ENCODE results near the gene B4GALNT3. TPM values are rescaled to one million over a fixed set of nuclear protein-coding genes. Genes with fewer than 3 reads are reported as not detected.

B4GALNT3 gene
- total and polyA plus RNA-seq, 12 donors: 14.1 to 58.7 (median 36.5) TPM

- intact Hi-C loops (cut with DNase I): no loop called here
- 76 to 86% methylated on average over 6 of the region's 6 CpGs for WGBS, 2 donors
- no peaks in the 10 kb centered on the region for H3K27me3 ChIP-seq
- peaks cover 0 to 14% (median 0%) of the 10 kb centered on the region in 11 donors for H3K9me3 ChIP-seq
- ATAC-seq: peak in 1 of 8 donors; percentile 32
- H3K4me1 ChIP-seq: peaks cover 0 to 8% (median 3%) of the 10 kb centered on the region in 9 donors
- H3K27ac ChIP-seq: no peak overlapping the region
- TF ChIP-seq CTCF (IDR thresholded peaks at IDR 0.05): no peak
- H3K4me3 ChIP-seq: no peak overlapping the region
- no peaks in the 10 kb centered on the region for H3K36me3 ChIP-seq
- no peak for DNase-seq
Observed at GRCh38 chr12:530308-530707, 70.6 kb downstream of the B4GALNT3 start.

GRCh38 chr12:530821-531220 is 71.1 kb downstream of the B4GALNT3 start:
- Histone ChIP-seq H3K9me3 (peaks cover 0 to 14% (median 0%) of the 10 kb centered on the region in 11 donors), H3K4me3 (no peak overlapping the region), H3K36me3 (no peaks in the 10 kb centered on the region), H3K27ac (no peak overlapping the region), H3K27me3 (no peaks in the 10 kb centered on the region), H3K4me1 (peaks cover 0 to 8% (median 3%) of the 10 kb centered on the region in 9 donors)
- no peak for DNase-seq
- WGBS, 2 donors: 68 to 83% methylated on average over 6 of the region's 6 CpGs
- ATAC-seq: no peak
- intact Hi-C loops (cut with DNase I): no loop called here
- no peak for TF ChIP-seq CTCF (IDR thresholded peaks at IDR 0.05)

GRCh38 chr12:531951-532585 is 72.3 kb downstream of the B4GALNT3 start:
- DNase-seq (no peak), ATAC-seq (no peak)
- TF ChIP-seq CTCF (IDR thresholded peaks at IDR 0.05): no peak
- 74 to 80% methylated on average over 3 of the region's 3 CpGs for WGBS, 2 donors
- peaks cover 0 to 8% (median 0%) of the 10 kb centered on the region in 9 donors for H3K4me1 ChIP-seq
- no peak overlapping the region for H3K27ac ChIP-seq
- H3K36me3 ChIP-seq: peaks cover 0 to 7% (median 0%) of the 10 kb centered on the region in 9 donors
- H3K27me3 ChIP-seq: no peaks in the 10 kb centered on the region
- peaks cover 0 to 14% (median 0%) of the 10 kb centered on the region in 11 donors for H3K9me3 ChIP-seq
- intact Hi-C loops (cut with DNase I): no loop called here
- no peak overlapping the region for H3K4me3 ChIP-seq

- no peak for TF ChIP-seq CTCF (IDR thresholded peaks at IDR 0.05)
- DNase-seq: no peak
- H3K4me1 ChIP-seq: peaks cover 0 to 8% (median 1%) of the 10 kb centered on the region in 9 donors
- no peak overlapping the region for H3K4me3 ChIP-seq
- intact Hi-C loops (cut with DNase I): no loop called here
- H3K9me3 ChIP-seq: peaks cover 0 to 14% (median 0%) of the 10 kb centered on the region in 11 donors
- no peak for ATAC-seq
- H3K36me3 ChIP-seq: peaks cover 0 to 14% (median 0%) of the 10 kb centered on the region in 9 donors
- 82 to 85% methylated on average over 9 of the region's 9 CpGs for WGBS, 2 donors
- no peak overlapping the region for H3K27ac ChIP-seq
- no peaks in the 10 kb centered on the region for H3K27me3 ChIP-seq
Observed at GRCh38 chr12:532908-533565, 73.3 kb downstream of the B4GALNT3 start.
